Dermis blood vessel endothelial cell (primary cell): ENCODE measurements around the gene ING3. TPM values are rescaled to one million over a fixed set of nuclear protein-coding genes. Genes with fewer than 3 reads are reported as not detected.

Experiments
- total RNA-seq: library from RNA; depleted of rRNA; stranded (reverse); fragments of >200 nt; gene quantifications from 2 replicates; pipeline ENCODE4 v1.2.3, GENCODE V29; 2014

The ING3 gene
- total RNA-seq, 1 donor from 2014 or later, result 35.1 TPM

Other genes starting within 250 kb of the ING3 start
- 74.5 and 83.4 TPM in 2 replicates for gene TSPAN12, start 92.6 kb upstream of the ING3 start, total RNA-seq
- 1.9 and 2.3 TPM in 2 replicates for gene CPED1, start 37.9 kb downstream of the ING3 start, total RNA-seq